Dermis blood vessel endothelial cell (primary cell): Measurements from ENCODE around the gene KRT37. TPM values are rescaled to one million over a fixed set of nuclear protein-coding genes. Genes with fewer than 3 reads are reported as not detected.

Source experiments
- total RNA-seq: library from RNA; depleted of rRNA; stranded (reverse); fragments of >200 nt; gene quantifications from 2 replicates; pipeline ENCODE4 v1.2.3, GENCODE V29; 2014

KRT37 gene
- total RNA-seq, 1 donor from 2014 or later, result not detected

Other genes starting within 250 kb of the KRT37 start
- not detected in 2 replicates for gene KRTAP4-2, start 246.4 kb downstream of the KRT37 start, total RNA-seq
- not detected in 2 replicates for gene KRTAP4-1, start 239.7 kb downstream of the KRT37 start, total RNA-seq
- gene KRTAP9-1, start 234.7 kb downstream of the KRT37 start, total RNA-seq, result not detected in 2 replicates
- not detected in 2 replicates for gene KRTAP9-2, start 197.9 kb downstream of the KRT37 start, total RNA-seq
- gene KRTAP9-3, start 192.1 kb downstream of the KRT37 start, total RNA-seq, result not detected in 2 replicates
- gene KRTAP9-8, start 186.6 kb downstream of the KRT37 start, total RNA-seq, result not detected in 2 replicates
- gene KRTAP9-4, start 174.9 kb downstream of the KRT37 start, total RNA-seq, result not detected in 2 replicates
- gene KRTAP9-9, start 169.2 kb downstream of the KRT37 start, total RNA-seq, result not detected in 2 replicates
- not detected in 2 replicates for gene KRTAP9-6, start 159.2 kb downstream of the KRT37 start, total RNA-seq
- gene KRTAP9-7, start 148.9 kb downstream of the KRT37 start, total RNA-seq, result not detected in 2 replicates
- not detected in 2 replicates for gene KRTAP29-1, start 121.7 kb downstream of the KRT37 start, total RNA-seq
- 0.05 TPM in 1 of 2 replicates, not detected in the other for gene KRTAP16-1, start 115.3 kb downstream of the KRT37 start, total RNA-seq
- not detected in 2 replicates for gene KRTAP17-1, start 108.9 kb downstream of the KRT37 start, total RNA-seq
- gene KRT33A, start 73.8 kb downstream of the KRT37 start, total RNA-seq, result not detected in 2 replicates
- not detected in 2 replicates for gene KRT33B, start 54.8 kb downstream of the KRT37 start, total RNA-seq
- gene KRT34, start 42.3 kb downstream of the KRT37 start, total RNA-seq, result 0.51 TPM in 1 of 2 replicates, not detected in the other
- gene KRT31, start 27.0 kb downstream of the KRT37 start, total RNA-seq, result not detected in 2 replicates
- gene KRT38, start 16.4 kb upstream of the KRT37 start, total RNA-seq, result not detected in 2 replicates
- gene KRT32, start 42.8 kb upstream of the KRT37 start, total RNA-seq, result not detected in 2 replicates
- not detected in 2 replicates for gene KRT35, start 56.6 kb upstream of the KRT37 start, total RNA-seq
- gene KRT36, start 65.3 kb upstream of the KRT37 start, total RNA-seq, result 0.14 and 0.17 TPM in 2 replicates
- not detected in 2 replicates for gene KRT13, start 81.0 kb upstream of the KRT37 start, total RNA-seq
- gene KRT15, start 94.3 kb upstream of the KRT37 start, total RNA-seq, result 0.51 TPM in 2 replicates
- 10.7 and 10.9 TPM in 2 replicates for gene KRT19, start 103.7 kb upstream of the KRT37 start, total RNA-seq
- not detected in 2 replicates for gene KRT9, start 147.5 kb upstream of the KRT37 start, total RNA-seq
- gene KRT14, start 162.3 kb upstream of the KRT37 start, total RNA-seq, result 0.05 and 0.85 TPM in 2 replicates
- gene KRT16, start 188.2 kb upstream of the KRT37 start, total RNA-seq, result 0.28 and 0.51 TPM in 2 replicates
- 2.0 and 3.7 TPM in 2 replicates for gene KRT17, start 200.0 kb upstream of the KRT37 start, total RNA-seq